Central memory CD8-positive, alpha-beta T cell (primary cell): ENCODE measurements around the gene CGB8.
A peak's percentile ranks its signal among the peaks of the same experiment; 100 is the strongest.

Experiments
- ATAC-seq: fragments of 150-1000 bp; cut with Tn5 transposase; replicated peaks from 2 replicates; pipeline ENCODE4 v1.10.0; 2022; ENCODE audit warnings: mild to moderate bottlenecking, moderate FRiP score, moderate number of reproducible peaks; ENCODE audit not compliant: poor library complexity, severe bottlenecking; ENCODE audit errors: extremely low read depth
- DNase-seq, 2 donors: peaks; one replicate each; pipeline ENCODE4 v3.0.0; 2021; ENCODE audit warnings: low spot score in 2 of 2
- H3K27ac Mint-ChIP-seq: one replicate; pipeline ENCODE4 v1.8.0; 2022; ENCODE audit warnings: low read depth, mild to moderate bottlenecking, moderate library complexity, mixed read lengths
- H3K27me3 Mint-ChIP-seq: one replicate; pipeline ENCODE4 v1.8.0; 2022; ENCODE audit warnings: mixed read lengths
- H3K36me3 Mint-ChIP-seq: one replicate; pipeline ENCODE4 v1.8.0; 2022; ENCODE audit warnings: mild to moderate bottlenecking, moderate library complexity, mixed read lengths; ENCODE audit not compliant: insufficient read depth
- H3K4me1 Mint-ChIP-seq: one replicate; pipeline ENCODE4 v1.8.0; 2022; ENCODE audit warnings: mixed read lengths
- H3K4me3 Mint-ChIP-seq: one replicate; pipeline ENCODE4 v1.8.0; 2022; ENCODE audit warnings: mild to moderate bottlenecking, moderate library complexity, mixed read lengths
- H3K9me3 Mint-ChIP-seq: one replicate; pipeline ENCODE4 v1.8.0; 2022; ENCODE audit warnings: mixed read lengths

The CGB8 gene

GRCh38 chr19:49004133-49004532 lies 44.8 kb downstream of the CGB8 start:
- Mint-ChIP-seq H3K27me3 (no peaks in the 10 kb centered on the region), H3K36me3 (peaks cover 30% of the 10 kb centered on the region)

GRCh38 chr19:48999481-49000325 lies 49.2 kb downstream of the CGB8 start:
- Mint-ChIP-seq H3K9me3 (no peaks in the 10 kb centered on the region), H3K4me1 (peaks cover 20% of the 10 kb centered on the region), H3K27ac (no peak overlapping the region), H3K27me3 (no peaks in the 10 kb centered on the region), H3K36me3 (peaks cover 15% of the 10 kb centered on the region), H3K4me3 (no peak overlapping the region)
- ATAC-seq: peak; percentile 82
- peak; percentile 42 to 52 for DNase-seq

More at GRCh38 chr19:49004133-49004532, 44.8 kb downstream of the CGB8 start:
- H3K27ac Mint-ChIP-seq: no peak overlapping the region
- DNase-seq: no peak
- H3K4me3 Mint-ChIP-seq: no peak overlapping the region
- H3K9me3 Mint-ChIP-seq: no peaks in the 10 kb centered on the region
- ATAC-seq: no peak
- H3K4me1 Mint-ChIP-seq: peaks cover 6% of the 10 kb centered on the region

GRCh38 chr19:48997972-48998371 lies 50.9 kb downstream of the CGB8 start:
- no peak overlapping the region for H3K27ac Mint-ChIP-seq
- no peaks in the 10 kb centered on the region for H3K9me3 Mint-ChIP-seq
- no peaks in the 10 kb centered on the region for H3K27me3 Mint-ChIP-seq
- ATAC-seq (no peak), DNase-seq (peak in 1 of 2 donors; percentile 33)
- H3K4me3 Mint-ChIP-seq: no peak overlapping the region
- peaks cover 8% of the 10 kb centered on the region for H3K36me3 Mint-ChIP-seq
- peaks cover 33% of the 10 kb centered on the region for H3K4me1 Mint-ChIP-seq
